A549 (cell line): ENCODE data around the gene ZNRF4. TPM values are rescaled to one million over a fixed set of nuclear protein-coding genes. Genes with fewer than 3 reads are reported as not detected.

ENCODE experiments used
- ATAC-seq, 2 experiments: fragments of 200-7000 bp in 1 of 2; fragments of >200 bp in 1 of 2; cut with Nextera tagmentation in 1 of 2; cut with Tn5 transposase in 1 of 2; 3 replicates each; pipeline versions ENCODE4 v1.8.0 to v1.9.1; 2018 to 2020; ENCODE audit warnings: mild to moderate bottlenecking in 1 of 2, moderate library complexity in 1 of 2
- CTCF ChIA-PET: fragments of 300-600 bp; sonication (Branson Sonifier 250); formaldehyde crosslinking; extraction: SDS; loops from one replicate; lab custom pipeline; 2021; ENCODE audit warnings: antibody characterized with exemption, inconsistent platforms; lab: Yijun Ruan, JAX
- POLR2A ChIA-PET: fragments of 350-600 bp; formaldehyde crosslinking; extraction: SDS; loops from one replicate; lab custom pipeline; 2021; ENCODE audit warnings: antibody characterized with exemption, inconsistent platforms; lab: Yijun Ruan, JAX
- DNase-seq, 2 experiments: peaks; one replicate each; pipeline versions ENCODE4 v3.0.0 to v3.0.0-alpha.2; 2011 to 2016; ENCODE audit warnings: low read depth in 1 of 2, low spot score in 1 of 2
- FAIRE-seq: peaks from 2 replicates; lab custom pipeline; 2011; peaks lifted over from hg19 to GRCh38; lab: Jason Lieb, UNC
- H3K27ac ChIP-seq, 2 experiments: fragments of >200 bp; sonication (Bioruptor Twin); formaldehyde crosslinking; 3 replicates each; pipeline ENCODE4 v1.5.1; 2016 to 2017
- H3K4me1 ChIP-seq: fragments of >200 bp; sonication (Bioruptor Twin); formaldehyde crosslinking; 3 replicates; pipeline ENCODE4 v1.6.1; 2016
- H3K4me2 ChIP-seq: fragments of >200 bp; sonication (Bioruptor Twin); formaldehyde crosslinking; 3 replicates; pipeline ENCODE4 v1.6.1; 2016
- H3K4me3 ChIP-seq: fragments of >200 bp; sonication (Bioruptor Twin); formaldehyde crosslinking; 3 replicates; pipeline ENCODE4 v1.5.1; 2016
- H3K9me3 ChIP-seq: fragments of >200 bp; sonication (Bioruptor Twin); formaldehyde crosslinking; 3 replicates; pipeline ENCODE4 v1.6.1; 2016
- ATOH8 ChIP-seq: fragments of 250-450 bp; sonication (Bioruptor Pico); IDR thresholded peaks from 2 replicates; pipeline ENCODE4 v1.5.0; 2020; ENCODE audit warnings: low read depth, mild to moderate bottlenecking, moderate library complexity
- BCL3 ChIP-seq: fragments of >200 bp; sonication (Bioruptor Twin); formaldehyde crosslinking; IDR thresholded peaks from 3 replicates; pipeline ENCODE4 v1.6.1; 2016
- BHLHE40 ChIP-seq: IDR thresholded peaks from 2 replicates; pipeline ENCODE4 v1.6.1; 2012; ENCODE audit warnings: low read depth, low read length, inconsistent platforms
- CEBPB ChIP-seq, 2 experiments: fragments of >200 bp in 1 of 2; sonication (Bioruptor Twin) in 1 of 2; formaldehyde crosslinking in 1 of 2; IDR thresholded peaks; 2 replicates each; pipeline ENCODE4 v1.6.1; 2012 to 2016
- CHD4 ChIP-seq: fragments of 200-600 bp; sonication (generic); IDR thresholded peaks from 2 replicates; pipeline ENCODE4 v1.6.1; 2016; ENCODE audit warnings: antibody characterized with exemption, mild to moderate bottlenecking, borderline replicate concordance
- E2F6 ChIP-seq: IDR thresholded peaks from 2 replicates; pipeline ENCODE4 v1.6.1; 2012; ENCODE audit warnings: low read depth, borderline replicate concordance
- EP300 ChIP-seq, 2 experiments: fragments of >200 bp; sonication (Bioruptor Twin); formaldehyde crosslinking; IDR thresholded peaks; 2 replicates in 1 of 2; 3 replicates in 1 of 2; pipeline ENCODE4 v1.6.1; 2016 to 2017
- GATA3 ChIP-seq: IDR thresholded peaks from 2 replicates; pipeline ENCODE4 v1.6.1; 2012; ENCODE audit warnings: borderline replicate concordance
- HEYL ChIP-seq: fragments of 250-450 bp; sonication (Bioruptor Pico); IDR thresholded peaks from 2 replicates; pipeline ENCODE4 v1.8.0; 2021; ENCODE audit warnings: mild to moderate bottlenecking, moderate library complexity
- HOXB5 ChIP-seq: fragments of 250-450 bp; sonication (Bioruptor Pico); IDR thresholded peaks from 2 replicates; pipeline ENCODE4 v1.5.0; 2020; ENCODE audit warnings: mild to moderate bottlenecking, moderate library complexity
- KDM5A ChIP-seq: fragments of 200-600 bp; sonication (generic); IDR thresholded peaks from 2 replicates; pipeline ENCODE4 v1.6.1; 2016; ENCODE audit warnings: antibody characterized with exemption, mild to moderate bottlenecking
- MAFK ChIP-seq: fragments of 450-650 bp; IDR thresholded peaks from 2 replicates; pipeline ENCODE4 v1.6.1; 2014; ENCODE audit not compliant: partially characterized antibody
- MAX ChIP-seq: IDR thresholded peaks from 2 replicates; pipeline ENCODE4 v1.6.1; 2012
- MYC ChIP-seq: IDR thresholded peaks from 2 replicates; pipeline ENCODE4 v1.6.1; 2012; ENCODE audit warnings: mild to moderate bottlenecking, inconsistent platforms, low read length, improper control_type of control experiment, borderline replicate concordance
- NFE2L2 ChIP-seq: fragments of 150-350 bp; conservative IDR thresholded peaks from 2 replicates; pipeline ENCODE4 v1.6.1; 2014; ENCODE audit warnings: low read length
- PBX3 ChIP-seq: IDR thresholded peaks from 2 replicates; pipeline ENCODE4 v1.6.1; 2012
- POLR2A ChIP-seq: IDR thresholded peaks from 2 replicates; pipeline ENCODE4 v1.6.1; 2012; ENCODE audit warnings: mild to moderate bottlenecking, low read length
- POLR2AphosphoS2 ChIP-seq: conservative IDR thresholded peaks from 2 replicates; pipeline ENCODE4 v1.6.1; 2012; ENCODE audit warnings: low read length, improper control_type of control experiment, inconsistent platforms
- RAD21 ChIP-seq, 2 experiments: fragments of >200 bp in 1 of 2; sonication (Bioruptor Twin) in 1 of 2; formaldehyde crosslinking in 1 of 2; IDR thresholded peaks in 1 of 2; conservative IDR thresholded peaks in 1 of 2; 2 replicates in 1 of 2; 3 replicates in 1 of 2; pipeline ENCODE4 v1.6.1; 2012 to 2018; ENCODE audit warnings: inconsistent platforms in 1 of 2
- RCOR1 ChIP-seq: fragments of 150-350 bp; IDR thresholded peaks from 2 replicates; pipeline ENCODE4 v1.6.1; 2014; ENCODE audit warnings: antibody characterized with exemption, low read length, low read depth
- RNF2 ChIP-seq: fragments of 200-600 bp; sonication (generic); IDR thresholded peaks from 2 replicates; pipeline ENCODE4 v1.6.1; 2016; ENCODE audit warnings: low read depth, mild to moderate bottlenecking, antibody characterized with exemption, moderate library complexity, borderline replicate concordance
- SREBF2 ChIP-seq: fragments of 450-650 bp; IDR thresholded peaks from 2 replicates; pipeline ENCODE4 v1.6.1; 2014; ENCODE audit warnings: mild to moderate bottlenecking, moderate library complexity
- TFCP2L1 ChIP-seq: fragments of 250-450 bp; sonication (Bioruptor Pico); IDR thresholded peaks from 2 replicates; pipeline ENCODE4 v1.5.0; 2021; ENCODE audit warnings: mild to moderate bottlenecking
- USF2 ChIP-seq: fragments of 450-650 bp; IDR thresholded peaks from 2 replicates; pipeline ENCODE4 v1.6.1; 2014; ENCODE audit warnings: antibody characterized with exemption
- ZC3H11A ChIP-seq: fragments of 450-650 bp; IDR thresholded peaks from 2 replicates; pipeline ENCODE4 v1.6.1; 2014; ENCODE audit warnings: antibody characterized with exemption, mild to moderate bottlenecking
- ZSCAN20 ChIP-seq: fragments of 250-450 bp; sonication (Bioruptor Pico); IDR thresholded peaks from 2 replicates; pipeline ENCODE4 v1.8.0; 2022; ENCODE audit warnings: mild to moderate bottlenecking, moderate library complexity
- WGBS: methylation state at CpG from one replicate; pipeline ENCODE4 v1.1.6; 2017; ENCODE audit errors: missing lambda C conversion rate; 5-methylcytosine and 5-hydroxymethylcytosine counted together
- polyA plus RNA-seq, 4 experiments: library from polyadenylated mRNA; depleted of rRNA in 3 of 4; stranded (reverse); fragments of >200 nt; fragmentation: RNase III in 1 of 4; extraction: RNeasy Plus Mini Kit Qiagen cat#74134 plus additional on column Dnase treatment in 1 of 4; gene quantifications; 2 replicates in 3 of 4; 3 replicates in 1 of 4; pipeline ENCODE4 v1.2.3, GENCODE V29; 2011 to 2017

The ZNRF4 gene
- polyA plus RNA-seq, 2 of the 4 experiments (the other 2 are of a cell fraction) = not detected

GRCh38 chr19:5457709-5458108, 2.5 kb downstream of the ZNRF4 start:
- CTCF ChIA-PET = interaction anchor here (0.9 kb wide), 1 partner anchor 22 kb away, joined by 3 read pairs; no protein-coding TSS in a partner anchor
- 40% methylated on average over 9 of the region's 9 CpGs for WGBS
- POLR2A ChIA-PET = no interaction called here
- Histone ChIP-seq H3K4me3 (no peak overlapping the region), H3K9me3 (no peaks in the 10 kb centered on the region), H3K4me1 (no peaks in the 10 kb centered on the region), H3K27ac (no peak overlapping the region), H3K4me2 (no peak overlapping the region)
- ATAC-seq = no peak
- TF ChIP-seq ZSCAN20 (no peak), MAX (no peak), MYC (no peak), POLR2AphosphoS2 (no peak), KDM5A (no peak), GATA3 (no peak)
- DNase-seq = no peak
- no peak for FAIRE-seq

- TF ChIP-seq RNF2 (no peak), RAD21 (conservative IDR thresholded peaks at IDR 0.05 in 1 of 2, IDR thresholded peaks at IDR 0.05 in 1 of 2) (no peak), ATOH8 (CRISPR knock-in tag) (no peak), SREBF2 (no peak), BCL3 (no peak), USF2 (no peak), MAFK (no peak), CHD4 (no peak), ZC3H11A (no peak), MYC (no peak)
- 61% methylated on average over 7 of the region's 7 CpGs for WGBS
- H3K4me1 ChIP-seq = no peaks in the 10 kb centered on the region
- ATAC-seq = no peak
- POLR2A ChIA-PET = no interaction called here
- H3K9me3 ChIP-seq = no peaks in the 10 kb centered on the region
- H3K27ac ChIP-seq = no peak overlapping the region
- no peak for DNase-seq
- H3K4me3 ChIP-seq = no peak overlapping the region
- CTCF ChIA-PET = no interaction called here
- no peak overlapping the region for H3K4me2 ChIP-seq
- no peak for FAIRE-seq
Observed at GRCh38 chr19:5458420-5458819, 3.2 kb downstream of the ZNRF4 start.

GRCh38 chr19:5459360-5459759, 4.1 kb downstream of the ZNRF4 start:
- 69% methylated on average over 6 of the region's 6 CpGs for WGBS
- POLR2A ChIA-PET = no interaction called here
- H3K4me1 ChIP-seq = no peaks in the 10 kb centered on the region
- H3K27ac ChIP-seq = no peak overlapping the region
- FAIRE-seq (no peak), DNase-seq (no peak), ATAC-seq (no peak)
- CTCF ChIA-PET = interaction anchor here (0.5 kb wide), 1 partner anchor 44 kb away, joined by 3 read pairs; no protein-coding TSS in a partner anchor
- H3K4me2 ChIP-seq = no peak overlapping the region
- no peak overlapping the region for H3K4me3 ChIP-seq
- TF ChIP-seq POLR2A (no peak), HOXB5 (no peak), PBX3 (no peak), TFCP2L1 (CRISPR knock-in tag) (no peak), E2F6 (no peak), BHLHE40 (no peak), EP300 (IDR thresholded peaks at IDR 0.05) (no peak), NFE2L2 (no peak), HEYL (CRISPR knock-in tag) (no peak), KDM5A (no peak), RCOR1 (no peak), ZC3H11A (no peak), CEBPB (IDR thresholded peaks at IDR 0.05) (no peak)
- H3K9me3 ChIP-seq = no peaks in the 10 kb centered on the region
